ENCODE results near the gene LGALS4.
"Not testable (repeated sequence)": the region's sequence is repeated elsewhere in the genome, so short reads cannot be mapped to it uniquely, and the experiment has no call there.

The LGALS4 gene

DNA sequence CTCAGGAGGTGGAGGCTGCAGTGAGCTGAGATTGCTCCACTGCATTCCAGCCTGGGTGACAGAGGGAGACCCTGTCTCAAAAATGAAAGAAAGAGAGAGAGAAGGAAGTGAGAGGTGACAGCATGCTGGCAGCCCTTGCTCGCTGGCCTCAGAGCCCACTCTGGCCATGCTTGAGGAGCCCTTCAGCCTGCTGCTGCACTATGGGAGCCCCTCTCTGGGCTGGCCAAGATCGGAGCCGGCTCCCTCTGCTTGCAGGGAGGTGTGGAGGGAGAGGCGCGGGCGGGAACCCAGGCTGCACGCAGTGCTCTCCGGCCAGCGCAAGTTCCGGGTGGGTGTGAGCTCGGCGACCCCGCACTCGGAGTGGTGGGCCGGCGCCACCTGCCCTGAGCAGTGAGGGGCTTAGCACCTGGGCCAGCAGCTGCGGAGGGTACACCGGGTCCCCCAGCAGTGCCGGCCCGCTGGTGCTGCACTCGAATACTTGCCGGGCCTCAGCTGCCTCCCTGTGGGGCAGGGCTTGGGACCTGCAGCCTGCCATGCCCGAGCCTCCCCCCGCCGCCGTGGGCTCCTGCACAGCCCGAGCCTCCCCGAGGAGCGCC, 8.6 kb upstream of the LGALS4 start:
- not testable (repeated sequence) for DNase-seq (ENCODE audit: low spot score)

DNA sequence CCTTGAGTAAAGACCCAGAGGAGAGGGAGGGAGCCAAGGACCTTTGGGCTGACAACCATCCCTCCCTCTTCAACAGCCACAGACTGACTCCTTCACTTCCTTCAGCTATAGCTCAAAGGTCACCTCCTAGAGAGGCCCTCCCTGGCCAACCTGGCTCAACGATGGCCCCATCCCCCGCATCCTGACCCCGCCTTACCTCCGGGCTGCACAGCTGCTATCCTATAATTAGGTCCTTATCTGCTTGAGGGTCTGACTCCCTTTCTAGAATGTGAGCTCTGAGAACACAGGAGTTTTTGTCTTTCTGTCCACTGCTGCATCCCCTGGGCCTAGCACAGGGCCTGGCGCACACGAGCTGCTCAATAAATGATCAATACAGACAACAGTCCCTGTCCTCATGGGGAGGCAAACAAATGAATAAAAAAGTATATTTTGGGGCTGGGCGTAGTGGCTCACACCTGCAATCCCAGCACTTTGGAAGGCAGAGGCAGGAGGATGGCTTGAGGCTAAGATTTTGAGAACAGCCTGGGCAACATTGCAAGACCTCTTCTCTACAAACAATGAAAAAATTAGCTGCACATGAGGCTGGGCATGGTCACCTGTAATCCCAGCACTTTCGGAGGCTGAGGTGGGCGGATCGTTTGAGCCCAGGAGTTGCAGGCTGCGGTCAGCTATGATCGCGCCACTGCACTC, 6.6 kb upstream of the LGALS4 start:
- DNase-seq (ENCODE audit: low spot score), result no peak

DNA sequence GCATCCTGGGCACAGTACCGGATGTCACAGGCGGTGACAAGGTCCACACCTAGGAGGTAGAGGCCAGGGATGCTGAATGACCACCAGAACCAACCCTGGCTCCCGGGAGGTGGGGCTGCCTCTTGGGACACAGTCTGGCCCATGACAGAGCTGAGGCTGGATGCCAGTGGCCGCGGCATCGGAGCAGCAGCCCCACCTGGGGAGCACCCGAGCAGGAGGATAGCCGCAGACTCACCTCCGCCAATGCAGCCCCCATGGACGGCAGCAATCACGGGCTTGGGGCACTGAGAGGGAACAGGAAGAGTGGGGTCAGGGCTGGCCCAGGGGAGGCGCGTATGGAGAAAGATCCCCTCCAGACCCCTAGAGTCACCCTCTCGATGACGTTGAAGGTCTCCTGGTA, 4.3 kb upstream of the LGALS4 start:
- DNase-seq (ENCODE audit: low spot score), result no peak

DNA sequence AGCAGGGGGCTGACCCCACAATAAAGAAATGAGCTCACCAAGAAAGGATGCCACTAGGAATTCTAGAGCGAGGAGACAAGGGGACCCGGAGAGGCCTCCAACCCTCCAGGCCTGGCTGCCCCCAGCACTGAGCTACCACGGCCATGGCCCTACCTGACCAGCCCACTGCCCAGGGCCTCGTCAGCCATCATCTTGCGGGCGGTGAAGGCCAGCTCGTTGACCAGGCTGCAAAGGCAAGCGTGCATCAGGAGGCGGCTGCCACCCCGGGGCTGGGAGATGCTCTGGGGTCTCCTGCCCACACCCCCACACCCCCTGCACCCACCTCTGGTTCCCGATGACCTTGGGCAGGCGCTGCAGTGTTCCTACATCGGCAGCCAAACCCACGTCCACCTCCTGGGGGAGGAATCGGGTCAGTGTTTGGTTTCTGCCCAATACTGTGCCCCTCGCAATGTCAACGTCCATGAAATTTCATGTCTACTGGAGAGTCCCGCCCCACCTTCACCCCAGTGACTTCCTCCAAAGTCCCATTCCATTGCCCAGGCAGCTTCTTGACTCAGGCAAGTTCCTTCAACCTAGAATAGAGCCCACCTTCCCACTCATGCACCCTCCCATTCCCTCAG, 3.5 kb upstream of the LGALS4 start:
- no peak for DNase-seq (ENCODE audit: low spot score)

DNA sequence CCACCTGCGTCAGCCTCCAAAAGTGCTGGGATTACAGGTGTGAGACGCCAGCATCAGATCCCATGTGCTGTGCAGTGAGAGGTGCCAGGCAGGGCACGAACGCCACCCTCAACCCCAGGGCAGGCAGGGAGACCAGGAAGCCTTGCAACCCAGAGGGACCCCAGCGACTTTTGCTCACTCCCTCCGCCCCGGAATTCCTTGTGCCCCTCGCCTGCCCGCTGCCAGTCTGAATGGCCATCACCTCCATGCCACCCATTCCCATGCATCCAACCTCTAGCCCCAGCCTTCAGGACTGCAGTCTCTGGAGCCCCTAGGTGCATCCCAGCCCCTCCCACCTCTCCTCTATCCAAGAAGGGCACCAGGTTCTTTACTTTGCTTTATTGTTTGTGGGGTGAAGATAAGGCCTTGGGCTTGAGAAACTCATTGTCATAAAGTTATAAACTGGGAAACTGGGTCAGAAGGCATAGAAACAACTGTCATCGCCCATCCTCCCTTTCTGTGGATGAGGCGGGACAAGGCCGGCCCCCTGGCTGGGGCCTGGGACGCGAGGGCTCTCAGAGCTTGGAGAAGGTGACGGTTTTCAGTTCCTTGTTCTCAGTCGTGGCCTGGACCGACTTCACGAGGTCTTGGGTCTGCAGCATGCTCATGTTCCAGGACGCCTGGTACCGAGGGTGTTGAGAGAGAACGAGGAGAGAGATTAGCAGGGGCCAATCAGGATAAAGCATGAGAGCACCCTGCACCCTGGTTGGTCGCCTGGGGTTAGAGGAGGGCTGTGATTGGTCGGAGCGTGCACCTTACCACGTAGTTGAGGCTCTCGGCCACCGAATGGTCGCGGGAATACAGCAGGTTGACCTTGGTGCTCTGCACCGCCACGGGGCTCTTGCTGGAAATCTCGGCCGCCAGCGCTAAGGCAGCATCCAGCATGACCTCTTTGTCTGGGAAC, 2.6 kb upstream of the LGALS4 start:
- no peak for DNase-seq (ENCODE audit: low spot score)

DNA sequence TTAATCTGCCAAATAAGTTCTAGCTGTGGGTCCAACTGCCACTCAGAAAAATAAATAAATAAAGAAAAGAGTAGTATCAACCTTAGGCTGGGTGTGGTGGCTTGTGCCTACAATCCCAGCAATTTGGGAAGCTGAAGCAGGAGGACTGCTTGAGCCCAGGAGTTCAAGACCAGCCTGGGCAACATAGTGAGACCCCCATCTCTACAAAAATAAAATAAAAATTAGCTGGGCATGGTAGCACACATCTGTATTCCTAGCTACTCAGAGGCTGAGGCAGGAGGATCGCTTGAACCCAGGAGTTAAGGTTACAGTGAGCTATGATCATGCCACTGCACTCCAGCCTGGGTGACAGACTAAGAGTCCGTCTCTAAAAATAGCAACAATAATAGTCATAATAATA, 1.2 kb upstream of the LGALS4 start:
- not testable (repeated sequence) for DNase-seq (ENCODE audit: low spot score)

DNA sequence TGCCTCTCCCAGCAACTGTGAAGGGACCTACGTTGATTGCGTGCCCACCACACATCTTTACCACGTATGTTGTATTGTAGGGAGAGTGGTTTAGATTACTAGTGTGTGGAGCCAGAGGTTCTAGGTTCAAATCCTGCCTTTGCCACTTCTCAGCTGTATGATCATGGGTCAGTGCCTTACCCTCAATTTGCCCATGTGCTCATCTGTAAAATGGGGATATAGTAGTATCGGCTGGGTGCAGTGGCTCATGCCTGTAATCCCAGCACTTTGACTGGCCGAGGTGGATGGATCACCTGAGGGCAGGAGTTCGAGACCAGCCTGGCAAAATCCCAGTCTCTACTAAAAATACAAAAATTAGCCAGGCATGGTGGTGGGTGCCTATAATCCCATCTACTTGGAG, 578 bp upstream of the LGALS4 start:
- DNase-seq (ENCODE audit: low spot score), result no peak

DNA sequence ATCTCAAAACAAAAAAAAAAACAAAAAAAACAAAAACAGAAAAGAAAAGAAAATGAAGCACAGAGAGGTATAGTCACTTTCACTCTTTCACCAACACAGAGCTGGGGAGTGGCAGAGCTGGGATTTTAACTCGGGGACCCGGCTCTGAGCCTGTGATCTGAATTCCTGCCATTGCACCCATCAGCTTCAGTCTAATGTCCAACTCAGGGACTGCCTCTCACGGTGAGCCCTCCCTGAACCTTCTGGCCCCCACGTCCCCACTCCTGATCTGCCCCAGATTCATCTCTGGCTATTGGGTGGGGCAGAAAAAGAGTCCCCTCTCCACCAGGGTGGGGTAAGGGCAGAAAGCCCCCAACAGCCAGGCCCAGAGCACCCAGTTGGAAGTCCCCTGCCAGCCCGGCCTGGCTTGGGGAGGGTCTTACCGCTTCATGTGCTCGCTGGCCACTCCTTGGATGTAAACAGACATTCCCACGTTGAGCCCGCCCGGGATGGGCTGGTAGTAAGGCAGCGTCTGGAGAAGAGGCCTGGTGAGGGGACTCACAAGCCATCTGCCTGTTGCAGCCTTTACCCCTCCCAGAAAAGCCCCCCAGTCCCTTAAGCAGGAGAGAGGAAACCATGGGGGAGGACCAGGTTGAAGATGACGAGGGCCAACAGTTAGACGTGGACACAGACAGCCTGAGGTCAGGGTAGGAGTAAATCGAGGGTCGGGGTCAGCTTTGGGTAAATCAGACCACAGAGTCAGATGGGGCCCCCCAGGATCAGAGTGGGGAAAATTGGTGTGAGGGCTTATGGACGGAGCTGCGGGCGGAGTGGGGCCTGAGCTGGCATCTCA, 520 bp downstream of the LGALS4 start:
- no peak for DNase-seq (ENCODE audit: low spot score)

DNA sequence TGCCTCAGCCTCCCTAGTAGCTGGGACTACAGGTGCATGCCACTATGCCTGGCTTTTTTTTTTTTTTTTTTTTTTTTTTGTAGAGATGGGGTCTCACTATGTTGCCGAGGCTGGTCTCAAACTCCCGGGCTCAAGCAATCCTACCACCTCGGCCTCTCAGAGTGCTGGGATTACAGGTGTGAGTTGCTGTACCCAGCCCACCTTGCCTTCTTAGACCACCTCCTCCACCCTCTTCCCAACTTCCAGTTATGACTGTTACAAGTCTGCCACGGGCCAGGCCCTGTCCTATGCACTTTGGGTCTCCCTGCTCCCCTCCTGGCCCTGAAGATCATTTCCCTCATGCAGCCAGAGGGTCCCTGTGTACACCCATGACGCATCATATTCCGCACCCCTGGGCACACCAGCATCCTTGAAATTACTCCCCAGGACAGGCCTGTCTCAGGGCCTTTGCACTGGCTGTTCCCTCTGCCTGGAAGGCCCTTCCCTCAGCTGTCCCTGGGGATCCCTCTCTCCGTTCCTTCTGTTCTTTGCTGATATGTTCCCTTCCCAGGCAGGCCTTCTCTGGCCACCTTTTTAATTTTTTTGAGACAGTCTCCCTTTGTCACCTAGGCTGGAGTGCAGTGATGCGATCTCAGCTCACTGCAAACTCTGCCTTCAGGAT, 3.0 kb downstream of the LGALS4 start:
- no peak for DNase-seq (ENCODE audit: low spot score)

DNA sequence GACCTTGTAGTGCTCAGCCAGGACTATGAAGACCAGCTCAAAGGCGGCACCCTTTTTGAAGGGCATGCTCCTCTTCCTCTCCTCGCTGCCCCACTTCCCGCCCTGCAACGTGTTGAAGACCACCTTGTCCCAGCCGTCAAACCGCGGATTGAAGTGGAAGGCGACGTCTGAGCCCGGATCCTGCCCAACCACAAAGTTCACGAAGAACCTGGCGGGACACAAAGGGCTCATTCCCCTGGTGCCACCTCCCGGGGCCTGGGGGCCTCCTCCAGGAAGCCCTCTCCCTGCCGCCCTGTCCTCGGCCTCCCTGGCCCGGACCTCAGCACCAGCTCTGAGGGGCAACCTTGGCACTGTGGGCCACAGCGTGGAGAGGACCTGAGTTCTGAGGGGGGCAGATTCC, 4.0 kb downstream of the LGALS4 start:
- no peak for DNase-seq (ENCODE audit: low spot score)

DNA sequence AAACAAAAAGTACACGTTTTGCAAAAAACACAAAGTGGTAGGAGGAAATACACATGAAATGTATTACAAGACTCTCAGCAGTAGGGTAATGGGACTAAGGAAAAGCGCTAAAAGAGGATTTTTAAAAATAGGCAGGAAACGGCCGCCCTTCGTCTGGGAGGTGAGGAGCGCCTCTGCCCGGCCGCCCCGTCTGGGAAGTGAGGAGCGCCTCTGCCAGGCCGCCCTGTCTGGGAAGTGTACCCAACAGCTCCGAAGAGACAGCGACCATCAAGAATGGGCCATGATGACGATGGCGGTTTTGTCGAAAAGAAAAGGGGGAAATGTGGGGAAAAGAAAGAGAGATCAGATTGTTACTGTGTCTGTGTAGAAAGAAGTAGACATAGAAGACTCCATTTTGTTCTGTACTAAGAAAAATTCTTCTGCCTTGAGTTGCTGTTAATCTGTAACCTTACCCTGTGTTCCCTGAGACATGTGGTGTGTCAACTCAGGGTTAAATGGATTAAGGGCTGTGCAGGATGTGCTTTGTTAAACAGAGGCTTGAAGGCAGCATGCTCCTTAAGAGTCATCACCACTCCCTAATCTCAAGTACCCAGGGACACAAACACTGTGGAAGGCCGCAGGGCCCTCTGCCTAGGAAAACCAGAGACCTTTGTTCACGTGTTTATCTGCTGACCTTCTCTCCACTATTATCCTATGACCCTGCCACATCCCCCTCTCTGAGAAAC, 5.2 kb downstream of the LGALS4 start:
- DNase-seq (ENCODE audit: low spot score), result not testable (repeated sequence)

DNA sequence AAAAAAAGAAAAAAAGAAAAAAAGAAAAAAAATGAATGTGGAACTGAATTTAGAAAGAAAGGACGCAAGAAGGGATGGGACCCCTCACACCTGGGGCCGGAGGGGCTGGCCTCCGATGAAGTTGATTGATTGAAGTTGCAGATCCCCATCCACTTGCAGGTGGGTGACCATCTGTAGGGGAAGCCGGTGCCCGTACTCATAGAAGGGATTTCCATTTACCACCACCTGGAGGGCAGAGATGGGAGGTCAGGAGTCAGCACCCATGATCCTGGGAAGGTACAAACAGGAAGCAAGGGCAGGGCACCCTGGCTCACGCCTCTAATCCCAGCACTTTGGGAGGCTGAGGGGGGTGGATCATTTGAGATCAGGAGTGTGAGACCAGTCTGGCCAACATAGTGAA, 6.4 kb downstream of the LGALS4 start:
- DNase-seq (ENCODE audit: low spot score), result no peak

DNA sequence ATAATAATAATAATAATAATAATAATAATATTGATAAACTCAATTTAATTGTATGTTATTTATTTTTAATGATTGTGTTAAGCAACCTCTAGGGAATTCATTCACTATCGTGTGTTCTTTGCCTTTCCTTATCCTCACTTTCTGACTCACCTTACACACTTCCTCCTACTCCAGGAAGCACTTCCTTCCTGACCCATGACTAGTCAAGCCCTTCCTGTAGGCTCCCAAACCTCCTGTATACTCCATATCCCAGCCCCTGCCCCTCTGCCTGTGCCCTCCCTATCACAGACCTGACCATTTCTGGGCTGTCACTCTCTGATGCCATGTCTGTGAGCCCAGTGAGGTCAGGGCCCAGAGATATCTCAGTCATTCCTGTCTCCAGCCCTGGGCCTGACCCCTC, 7.6 kb downstream of the LGALS4 start:
- no peak for DNase-seq (ENCODE audit: low spot score)

DNA sequence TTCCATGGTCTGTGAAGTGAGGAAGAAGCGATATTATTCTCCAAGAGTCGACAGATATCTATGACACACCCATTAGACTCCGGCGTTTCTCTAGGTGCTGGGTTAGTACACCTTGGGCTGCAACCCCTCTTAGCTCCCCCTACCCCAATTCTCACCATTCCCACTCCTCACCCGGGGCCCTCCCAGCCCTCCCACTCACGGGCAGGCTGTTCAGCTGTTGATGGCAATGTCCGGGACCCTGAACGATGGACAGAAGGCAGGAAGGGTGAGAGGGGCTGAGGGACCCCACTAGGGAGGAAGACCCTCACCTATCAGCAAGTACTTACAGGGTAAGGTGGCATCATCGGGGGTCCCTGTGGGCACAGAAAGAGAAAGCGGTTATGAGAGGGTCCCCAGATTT, 9.2 kb downstream of the LGALS4 start:
- DNase-seq (ENCODE audit: low spot score), result no peak

DNA sequence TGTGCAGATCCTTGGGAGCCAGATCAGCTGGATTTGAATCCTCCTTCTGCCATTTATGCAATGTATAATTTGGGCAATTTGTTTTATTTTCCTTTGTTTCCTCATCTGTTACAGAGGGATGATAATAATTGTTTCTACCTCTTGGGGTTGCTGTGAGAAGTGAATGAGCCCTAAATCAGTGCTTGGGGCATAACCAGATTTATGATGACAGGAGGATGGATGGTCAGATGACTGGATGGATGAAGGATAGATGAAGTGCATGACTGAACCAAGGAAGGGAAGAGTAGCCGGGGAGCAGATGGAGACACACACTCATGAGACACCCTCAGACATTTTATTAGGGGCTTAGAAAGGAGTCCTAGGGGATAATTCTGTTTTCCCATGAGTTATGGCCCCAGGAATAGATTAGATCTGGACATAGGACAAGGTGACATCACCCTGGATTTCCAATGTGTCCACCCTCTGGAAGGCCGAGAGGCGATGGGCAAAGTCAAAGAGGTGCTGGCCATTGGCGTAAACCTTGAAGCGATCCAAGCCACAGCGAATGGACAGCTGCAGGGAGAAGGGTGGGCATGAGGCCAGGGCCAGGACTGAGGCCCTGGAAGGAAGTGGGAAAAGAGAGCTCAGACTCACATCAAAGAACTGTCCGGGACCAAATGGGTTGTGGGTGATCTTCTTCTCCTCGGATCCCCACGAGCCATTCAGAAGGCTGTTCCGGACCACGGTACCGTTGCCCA, 11.2 kb downstream of the LGALS4 start:
- no peak for DNase-seq (ENCODE audit: low spot score)

DNA sequence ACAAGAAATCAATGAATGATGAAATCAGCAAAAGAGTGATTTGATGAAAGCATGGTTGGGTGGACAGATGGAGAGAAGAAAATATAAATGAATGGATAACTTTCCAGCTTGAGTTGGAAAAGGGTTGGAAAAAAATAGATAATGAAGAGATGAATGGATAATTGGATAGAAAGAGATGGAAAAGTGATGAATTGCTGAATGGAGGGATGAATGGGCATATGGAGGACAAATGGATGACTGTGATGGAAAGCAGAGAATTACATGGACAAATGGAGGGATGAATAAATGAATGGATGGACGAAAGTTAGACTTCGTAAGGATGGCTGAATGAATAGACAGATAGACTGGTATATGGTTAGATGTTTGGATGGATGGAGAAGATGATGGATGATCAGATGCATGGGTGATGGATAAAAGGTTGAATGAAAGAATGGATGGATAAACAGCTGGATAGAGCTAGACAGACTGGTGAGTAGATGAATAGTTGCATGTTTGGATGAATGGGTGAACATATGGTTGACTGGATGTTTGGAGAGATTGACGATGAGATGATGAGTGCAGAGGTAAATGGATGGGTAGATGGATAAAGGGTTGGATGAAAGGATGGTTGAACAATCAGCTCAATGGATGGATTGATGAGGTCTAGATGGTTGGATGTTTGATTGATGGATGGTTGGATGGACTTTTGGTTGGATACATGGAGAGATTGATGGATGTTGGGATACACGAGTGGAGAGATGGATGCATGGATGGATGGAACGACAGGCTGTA, 12.0 kb downstream of the LGALS4 start:
- DNase-seq (ENCODE audit: low spot score), result no peak

DNA sequence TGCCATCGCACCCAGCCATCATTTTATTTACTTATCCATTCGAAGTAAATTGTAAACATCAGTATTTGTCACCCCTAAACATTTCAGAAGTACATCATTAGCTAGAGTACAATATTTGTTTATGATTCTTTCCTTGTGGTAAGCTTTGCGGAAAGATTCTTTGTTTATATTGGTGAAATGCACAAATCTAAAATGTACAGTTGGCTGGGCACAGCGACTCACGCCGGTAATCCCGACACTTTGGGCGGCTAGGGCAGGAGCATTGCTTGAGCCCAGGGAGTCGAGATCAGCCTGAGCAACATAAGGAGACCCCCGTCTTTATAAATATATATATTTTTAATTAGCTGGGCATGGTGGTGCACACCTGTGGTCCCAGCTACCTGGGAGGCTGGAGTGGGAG, 13.6 kb downstream of the LGALS4 start:
- no peak for DNase-seq (ENCODE audit: low spot score)

DNA sequence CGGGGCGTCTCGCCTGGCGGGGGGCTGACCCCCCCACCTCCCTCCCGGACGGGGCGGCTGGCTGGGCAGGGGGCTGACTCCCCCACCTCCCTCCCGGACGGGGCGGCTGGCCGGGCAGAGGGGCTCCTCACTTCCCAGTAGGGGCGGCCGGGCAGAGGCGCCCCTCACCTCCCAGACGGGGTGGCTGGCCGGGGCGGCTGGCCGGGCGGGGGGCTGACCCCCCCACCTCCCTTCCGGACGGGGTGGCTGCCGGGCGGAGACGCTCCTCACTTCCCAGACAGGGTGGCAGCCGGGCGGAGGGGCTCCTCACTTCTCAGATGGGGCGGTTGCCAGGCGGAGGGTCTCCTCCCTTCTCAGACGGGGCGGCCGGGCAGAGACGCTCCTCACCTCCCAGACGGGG, 15.0 kb downstream of the LGALS4 start:
- not testable (repeated sequence) for DNase-seq (ENCODE audit: low spot score)

DNA sequence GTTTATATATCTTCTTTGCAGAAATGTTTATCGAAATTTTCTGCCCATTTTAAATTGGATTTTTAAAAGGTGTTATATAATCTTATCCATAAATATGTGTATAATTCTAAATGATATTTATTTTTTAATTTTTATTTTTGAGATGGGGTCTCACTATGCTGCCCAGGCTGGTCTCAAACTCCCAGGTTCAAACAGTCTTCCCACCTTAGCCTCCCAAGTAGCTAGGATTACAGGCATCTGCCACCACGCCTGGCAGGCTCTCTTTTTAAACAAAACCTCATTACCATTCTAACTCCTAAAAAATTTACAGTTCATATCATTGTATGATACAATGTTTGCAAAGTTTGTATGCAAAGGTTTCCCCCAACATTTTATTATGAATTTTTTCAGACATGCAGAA, 16.6 kb downstream of the LGALS4 start:
- DNase-seq (ENCODE audit: low spot score), result no peak

All from pons (tissue), 1 donor.